Jurkat, Clone E6-1 (cell line): ENCODE results near the gene GRB14. TPM values are rescaled to one million over a fixed set of nuclear protein-coding genes. Genes with fewer than 3 reads are reported as not detected.
"Not testable (repeated sequence)": the region's sequence is repeated elsewhere in the genome, so short reads cannot be mapped to it uniquely, and the experiment has no call there.

Experiments used
- DNase-seq: peaks from one replicate; pipeline ENCODE4 v3.0.0-alpha.2; 2011; ENCODE audit warnings: low read depth, low spot score
- H3K4me3 ChIP-seq: 2 replicates; pipeline ENCODE4 v1.5.1; 2011; ENCODE audit warnings: mild to moderate bottlenecking, low read length, control low read depth, moderate library complexity
- polyA plus RNA-seq: library from polyadenylated mRNA; unstranded; fragments of >200 nt; gene quantifications from one replicate; pipeline ENCODE4 v1.2.1, GENCODE V29; 2012; ENCODE audit warnings: missing spikeins; ENCODE audit not compliant: insufficient read length, insufficient read depth

GRB14 gene
- not detected for polyA plus RNA-seq

DNA sequence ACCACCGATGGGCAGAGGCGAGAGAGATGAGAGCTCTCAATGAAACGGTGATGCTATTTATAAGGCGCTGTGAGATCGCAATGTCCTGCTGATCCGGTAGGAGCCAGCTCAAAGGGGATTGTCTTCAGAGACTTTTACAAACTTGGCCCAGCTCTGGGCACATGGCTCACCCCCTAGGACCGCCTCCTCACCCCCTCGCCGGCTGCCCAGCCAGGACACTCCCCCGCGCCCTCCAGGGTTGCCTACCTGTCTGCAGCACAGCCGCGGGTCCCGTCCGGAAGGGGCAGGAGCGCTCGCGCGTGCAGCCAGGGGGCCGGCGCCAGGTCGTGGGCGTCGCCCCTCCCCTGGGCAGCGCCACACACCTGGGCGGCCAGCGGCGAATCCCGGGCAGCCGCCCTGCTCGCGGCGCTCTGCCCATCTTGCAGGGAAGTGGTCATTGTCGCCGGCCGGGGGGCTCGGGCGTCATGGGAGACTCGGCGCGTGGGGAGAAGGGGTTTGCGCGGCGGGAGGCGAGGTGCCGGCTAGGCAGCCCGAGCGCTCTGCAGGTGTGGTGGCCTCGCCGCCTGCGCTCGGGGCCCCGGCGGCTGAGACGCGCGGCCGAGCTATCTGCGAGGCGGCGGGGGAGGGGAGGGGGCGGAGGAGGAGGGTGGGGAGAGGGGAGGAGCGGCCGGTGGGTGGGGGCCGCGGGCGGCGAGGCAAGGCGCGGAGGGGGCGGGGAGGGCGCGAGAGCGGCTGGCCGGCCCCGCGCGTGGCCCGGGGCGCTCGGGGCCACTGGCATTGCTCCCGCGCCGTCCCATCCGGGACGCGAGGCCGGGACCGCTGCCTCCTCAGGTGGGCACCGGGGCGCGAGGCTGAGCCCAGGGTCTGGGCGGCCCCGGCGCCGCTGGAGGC lies at the start of gene GRB14:
GRB14 (minus strand) TSS at position 610 of the 891 bp plus-strand sequence; CDS start at position 437, 173 bp downstream.
- no peak within 1 kb of the TSS for H3K4me3 ChIP-seq
- no peak for DNase-seq

DNA sequence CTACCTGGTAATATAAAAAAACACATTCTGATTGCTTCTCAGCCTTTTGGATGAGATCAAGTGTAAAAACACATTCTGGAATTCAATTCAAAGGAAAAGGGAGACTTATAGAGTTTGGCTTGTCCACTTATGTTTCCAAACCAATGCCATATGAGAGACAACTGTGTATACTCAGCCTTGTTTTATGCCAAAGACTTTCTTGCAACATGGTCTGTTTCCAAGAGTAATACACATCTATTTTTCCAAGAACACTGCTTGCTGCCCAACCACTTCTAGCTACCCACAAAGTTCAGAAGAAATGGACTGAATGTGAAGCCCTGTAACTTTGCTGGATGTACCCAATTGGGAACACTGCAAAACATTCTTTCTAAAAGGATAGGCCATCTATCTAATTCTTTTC lies 48.0 kb upstream of the GRB14 start:
- H3K4me3 ChIP-seq: no peak overlapping the region
- no peak for DNase-seq

DNA sequence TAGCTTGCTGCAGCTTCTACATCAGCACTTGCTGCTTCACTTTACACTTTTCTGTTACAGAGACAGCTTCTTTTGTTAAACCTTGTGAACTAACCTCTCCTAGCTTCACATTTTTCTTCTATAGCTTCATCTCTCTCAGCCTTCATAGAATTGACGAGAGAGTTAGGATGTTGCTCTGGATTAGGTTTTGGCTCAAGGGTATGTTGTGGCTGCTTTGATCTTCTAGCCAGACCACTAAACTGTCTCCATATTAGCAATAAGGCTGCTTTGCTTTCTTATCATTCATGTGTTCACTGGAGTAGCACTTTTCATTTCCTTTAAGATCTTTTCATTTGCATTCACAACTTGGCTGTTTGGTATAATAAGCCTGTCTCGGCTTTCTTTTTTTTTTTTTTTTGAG lies 46.3 kb upstream of the GRB14 start:
- no peak overlapping the region for H3K4me3 ChIP-seq
- DNase-seq: no peak

GRCh38 chr2:164664070-164664469 lies 42.8 kb upstream of the GRB14 start:
- H3K4me3 ChIP-seq: no peak overlapping the region
- DNase-seq: no peak

GRCh38 chr2:164662868-164663631 lies 41.8 kb upstream of the GRB14 start:
- H3K4me3 ChIP-seq: no peak overlapping the region
- no peak for DNase-seq

DNA sequence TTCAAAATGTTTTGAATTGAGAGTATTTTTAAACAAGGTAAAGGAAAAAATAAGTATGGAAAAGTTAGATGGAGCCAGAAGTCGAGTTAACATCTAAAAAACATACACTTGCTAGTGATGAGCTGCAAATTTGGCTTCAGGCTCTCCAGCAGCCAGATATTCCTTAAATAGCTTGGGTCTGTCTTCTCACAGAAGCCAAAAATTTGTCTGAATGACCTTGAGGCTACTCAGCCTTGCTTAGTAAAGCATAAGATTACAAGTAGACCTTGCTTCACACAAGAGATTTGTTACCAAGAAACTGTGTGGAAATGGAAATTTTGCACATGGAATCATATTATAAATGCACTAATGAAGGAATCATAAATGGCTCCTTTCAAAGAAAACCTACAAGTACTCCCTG lies 40.8 kb upstream of the GRB14 start:
- H3K4me3 ChIP-seq: no peak overlapping the region
- no peak for DNase-seq

DNA sequence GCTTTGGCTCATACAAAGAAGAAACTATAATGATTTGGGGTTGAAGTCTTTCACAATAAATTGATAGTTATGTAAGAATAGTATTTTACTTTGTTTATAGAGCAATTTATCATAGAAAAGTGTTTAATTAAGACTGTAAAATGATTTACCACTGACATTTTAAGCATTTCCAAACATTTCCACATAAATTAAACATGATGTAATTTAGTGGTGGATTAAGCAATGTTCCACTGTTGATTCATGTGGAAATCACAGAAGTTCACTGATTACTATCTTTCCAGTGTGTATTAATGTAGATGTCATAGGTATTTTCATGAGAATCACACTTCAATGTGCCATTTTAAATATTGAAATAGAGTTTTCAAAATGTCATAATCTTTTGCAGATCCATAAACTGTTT lies 40.1 kb upstream of the GRB14 start:
- H3K4me3 ChIP-seq: no peak overlapping the region
- no peak for DNase-seq

DNA sequence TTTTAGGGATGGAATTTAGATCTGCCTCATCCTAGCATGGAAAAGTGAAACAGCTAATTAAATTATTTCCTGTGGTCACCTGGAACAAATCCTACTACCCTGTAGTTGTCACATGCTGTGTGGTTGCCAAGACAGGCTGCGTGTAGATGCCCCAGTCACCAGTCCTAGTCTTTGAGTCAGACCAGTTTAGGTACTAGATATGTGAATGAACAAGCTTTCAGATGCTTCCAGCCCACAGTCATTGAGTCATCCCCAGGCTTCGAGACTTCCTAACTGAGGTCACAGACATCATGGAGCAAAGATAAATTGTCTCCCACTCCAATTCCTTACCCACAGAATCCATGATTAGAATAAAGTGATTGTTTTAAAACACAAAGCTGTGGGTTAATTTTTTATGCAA lies 35.8 kb upstream of the GRB14 start:
- H3K4me3 ChIP-seq: no peak overlapping the region
- no peak for DNase-seq

DNA sequence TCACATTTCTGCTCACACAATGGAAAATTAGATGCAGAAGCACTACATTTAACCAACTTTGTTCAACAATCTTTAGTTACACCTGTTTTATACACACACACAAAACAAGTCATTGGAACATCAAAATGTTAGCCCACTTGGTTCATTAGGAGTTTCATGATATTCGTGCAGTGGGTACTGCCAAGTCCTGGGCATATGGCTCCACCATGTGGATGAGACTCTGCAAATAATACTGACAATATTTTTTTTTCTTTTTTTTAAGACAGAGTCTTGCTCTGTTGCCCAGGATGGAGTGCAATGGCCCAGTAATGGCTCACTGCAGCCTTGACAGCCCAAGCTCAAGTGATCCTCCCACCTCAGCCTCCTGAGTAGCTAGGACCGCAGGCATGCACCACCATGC lies 34.5 kb upstream of the GRB14 start:
- no peak overlapping the region for H3K4me3 ChIP-seq
- no peak for DNase-seq

DNA sequence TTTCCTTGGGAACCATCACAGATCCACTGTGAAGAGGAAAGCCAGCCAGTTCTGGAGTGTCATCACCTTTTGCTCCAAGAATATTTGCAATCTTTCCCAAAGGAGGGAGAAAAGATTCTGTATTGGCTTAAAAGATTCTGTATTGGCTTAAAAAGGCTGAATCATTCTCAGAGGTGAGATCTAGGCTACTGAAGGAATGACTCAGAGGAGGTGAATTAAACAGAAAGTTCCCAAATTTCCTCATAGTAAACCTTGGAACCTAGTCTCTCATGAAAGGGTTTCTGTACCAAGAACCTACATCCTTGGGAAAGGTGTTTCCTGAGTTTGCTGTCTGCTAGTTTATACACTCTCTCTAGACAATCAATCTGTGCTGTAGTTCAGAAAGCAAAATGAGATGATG lies 34.1 kb upstream of the GRB14 start:
- DNase-seq: no peak
- no peak overlapping the region for H3K4me3 ChIP-seq

DNA sequence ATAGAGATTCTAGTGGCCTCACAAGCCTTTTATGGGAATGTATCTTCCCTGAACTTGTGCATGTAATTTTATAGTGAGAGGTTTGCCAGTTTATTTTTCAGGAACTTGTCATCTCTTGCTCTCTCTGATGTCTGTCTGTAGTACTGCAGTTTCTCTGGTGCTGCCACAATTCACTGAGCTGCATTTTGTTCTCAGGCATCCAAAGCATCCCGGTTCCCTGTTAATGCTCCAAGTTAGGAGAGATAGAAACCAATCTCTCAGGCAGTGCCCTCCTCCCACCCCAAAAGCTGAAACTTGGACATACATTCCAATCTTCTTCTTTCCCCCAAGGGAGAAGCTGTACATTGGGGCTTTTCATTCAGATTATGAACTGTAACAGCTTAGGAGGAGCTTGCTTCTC lies 30.1 kb upstream of the GRB14 start:
- DNase-seq: no peak
- no peak overlapping the region for H3K4me3 ChIP-seq

- H3K4me3 ChIP-seq: no peak overlapping the region
- DNase-seq: no peak
Measured at GRCh38 chr2:164644036-164644700, 22.9 kb upstream of the GRB14 start.

DNA sequence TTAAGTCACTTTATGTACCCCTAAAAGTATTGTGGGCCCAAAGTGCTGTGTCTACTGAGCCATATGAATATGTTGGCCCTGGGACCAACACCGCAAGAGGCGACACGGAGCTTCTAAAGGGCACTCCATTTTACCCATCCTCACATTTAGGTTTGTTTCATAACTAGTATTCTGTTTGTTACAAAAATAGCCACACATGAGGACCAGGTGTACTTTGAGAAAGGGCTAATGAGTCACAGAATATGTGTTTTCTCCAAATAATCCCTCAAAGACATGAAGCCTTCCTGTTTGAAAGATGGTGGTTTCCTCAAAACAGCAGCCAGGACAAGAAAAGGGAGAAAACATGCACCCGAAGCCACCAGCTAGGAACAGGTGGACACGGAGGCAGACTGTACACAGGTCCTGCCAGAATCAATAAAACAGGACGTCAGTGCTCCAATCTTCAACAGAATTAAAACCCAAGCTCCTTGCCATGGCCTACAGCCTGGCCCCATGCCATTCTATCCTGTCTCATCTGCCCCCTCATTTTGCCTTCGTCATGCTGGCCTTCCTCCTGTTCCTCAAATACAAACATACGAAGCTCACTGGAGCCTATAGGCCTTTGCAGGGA lies 21.8 kb upstream of the GRB14 start:
- no peak overlapping the region for H3K4me3 ChIP-seq
- DNase-seq: no peak

- no peak overlapping the region for H3K4me3 ChIP-seq
- no peak for DNase-seq
Measured at GRCh38 chr2:164642268-164642667, 21.0 kb upstream of the GRB14 start.

DNA sequence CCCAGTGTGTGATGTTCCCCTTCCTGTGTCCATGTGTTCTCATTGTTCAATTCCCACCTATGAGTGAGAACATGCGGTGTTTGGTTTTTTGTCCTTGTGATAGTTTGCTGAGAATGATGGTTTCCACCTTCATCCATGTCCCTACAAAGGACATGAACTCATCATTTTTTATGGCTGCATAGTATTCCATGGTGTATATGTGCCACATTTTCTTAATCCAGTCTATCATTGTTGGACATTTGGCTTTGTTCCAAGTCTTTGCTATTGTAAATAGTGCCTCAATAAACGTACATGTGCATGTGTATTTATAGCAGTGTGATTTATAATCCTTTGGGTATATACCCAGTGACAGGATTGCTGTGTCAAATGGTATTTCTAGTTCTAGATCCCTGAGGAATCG lies 7.0 kb upstream of the GRB14 start:
- H3K4me3 ChIP-seq, DNase-seq: not testable (repeated sequence)

- no peak overlapping the region for H3K4me3 ChIP-seq
- DNase-seq: no peak
Measured at GRCh38 chr2:164625378-164625971, 4.2 kb upstream of the GRB14 start.

DNA sequence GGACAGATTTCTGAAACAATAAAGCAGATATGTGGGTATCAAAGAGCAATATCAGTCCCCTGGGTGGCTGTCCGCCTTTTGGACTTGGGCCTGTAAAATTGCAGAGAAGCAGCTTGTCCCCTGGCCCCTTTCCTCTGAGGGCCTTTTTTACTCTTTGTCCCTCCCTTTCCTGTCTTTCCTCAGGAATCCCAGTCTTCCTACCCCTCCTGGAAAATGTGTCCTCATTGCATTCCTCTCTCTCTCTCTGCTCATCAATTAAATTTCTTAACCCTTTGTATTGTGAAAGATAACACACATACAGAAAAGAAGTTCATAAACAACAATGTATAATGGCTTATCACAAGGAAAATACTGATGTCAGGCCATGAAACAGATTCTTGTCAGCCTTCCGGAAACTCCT lies 3.0 kb upstream of the GRB14 start:
- no peak for DNase-seq
- H3K4me3 ChIP-seq: no peak overlapping the region

DNA sequence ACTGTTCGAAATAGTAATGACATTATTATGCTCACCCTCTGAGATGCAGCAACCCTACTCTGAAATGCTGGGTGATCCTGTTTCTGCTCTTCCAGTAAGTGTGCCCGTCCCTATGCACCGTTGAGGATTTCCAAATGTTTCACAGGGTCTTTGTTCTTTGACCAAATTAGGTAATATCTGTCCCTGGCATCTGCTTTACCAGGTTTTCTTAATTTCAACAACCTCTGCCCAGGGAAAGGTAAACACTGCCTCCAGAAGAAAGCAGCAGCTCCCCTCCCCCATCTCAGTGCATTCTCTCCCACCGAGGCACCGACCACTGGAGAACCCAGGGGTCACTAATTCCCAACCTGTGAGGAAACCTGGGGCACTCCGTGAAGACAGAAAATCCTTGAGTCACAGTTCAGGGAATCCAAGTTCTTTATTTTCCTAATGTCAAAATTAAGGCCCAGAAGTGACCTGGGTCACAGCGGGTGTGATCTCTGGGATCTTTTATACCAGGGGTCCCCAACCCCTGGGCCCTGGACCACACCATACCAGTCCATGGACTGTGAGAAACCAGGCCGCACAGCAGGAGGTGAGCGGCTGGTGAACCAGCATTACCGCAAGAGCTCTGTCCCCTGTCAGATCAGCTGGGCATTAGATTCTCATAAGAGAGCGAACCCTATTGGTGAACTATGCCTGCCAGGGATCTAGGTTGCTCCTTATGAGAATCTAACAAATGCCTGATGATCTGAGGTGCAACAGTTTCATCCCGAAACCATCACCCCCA lies 1.2 kb upstream of the GRB14 start:
- DNase-seq: no peak
- no peak overlapping the region for H3K4me3 ChIP-seq

GRCh38 chr2:164621764-164622105 lies 453 bp upstream of the GRB14 start:
- no peak for DNase-seq
- no peak overlapping the region for H3K4me3 ChIP-seq
